HG02943 (cell line): ENCODE measurements around the gene NUAK1.
"Not testable (repeated sequence)": the region's sequence is repeated elsewhere in the genome, so short reads cannot be mapped to it uniquely, and the experiment has no call there.

Experiments
- ATAC-seq: cut with Tn5 transposase; IDR thresholded peaks from one replicate; pipeline ENCODE4 v1.9.1; 2021; ENCODE audit warnings: mild to moderate bottlenecking, low read depth, moderate library complexity; ENCODE audit not compliant: unreplicated experiment

Gene NUAK1

GRCh38 chr12:106016601-106017278 is 122.0 kb downstream of the NUAK1 start:
- not testable (repeated sequence) for ATAC-seq

- no peak for ATAC-seq
Measured at GRCh38 chr12:106015646-106016045, 123.1 kb downstream of the NUAK1 start.

GRCh38 chr12:106013941-106014340 is 124.8 kb downstream of the NUAK1 start:
- ATAC-seq, result no peak
